ENCODE measurements around the gene PDILT. TPM values are rescaled to one million over a fixed set of nuclear protein-coding genes. Genes with fewer than 3 reads are reported as not detected.

Gene PDILT
- total and polyA plus RNA-seq, 2 experiments from 2014 or later, result not detected

GRCh38 chr16:20310421-20311395, 93.8 kb downstream of the PDILT start:
- Histone ChIP-seq H3K9me3 (ENCODE audit: low read depth) (no peaks in the 10 kb centered on the region), H3K36me3 (no peaks in the 10 kb centered on the region), H3K27ac (no peak overlapping the region), H3K4me1 (ENCODE audit: low read depth) (no peaks in the 10 kb centered on the region), H3K4me3 (no peak overlapping the region), H3K27me3 (no peaks in the 10 kb centered on the region)
- no peak for DNase-seq (ENCODE audit: low read depth in 1 of 2, low spot score in 1 of 2)
- TF ChIP-seq CTCF (IDR thresholded peaks at IDR 0.05; ENCODE audit: low read depth, low read length), result no peak

- no peak overlapping the region for H3K27ac ChIP-seq
- no peak for TF ChIP-seq CTCF (IDR thresholded peaks at IDR 0.05; ENCODE audit: low read depth, low read length)
- H3K4me3 ChIP-seq, result no peak overlapping the region
- no peak for DNase-seq (ENCODE audit: low read depth in 1 of 2, low spot score in 1 of 2)
- no peaks in the 10 kb centered on the region for H3K9me3 ChIP-seq (ENCODE audit: low read depth)
- H3K27me3 ChIP-seq, result no peaks in the 10 kb centered on the region
- H3K4me1 ChIP-seq (ENCODE audit: low read depth), result no peaks in the 10 kb centered on the region
- H3K36me3 ChIP-seq, result no peaks in the 10 kb centered on the region
Observed at GRCh38 chr16:20309786-20310185, 94.8 kb downstream of the PDILT start.

Other genes with a start within 250 kb of the PDILT start
- gene GP2, start 77.2 kb downstream of the PDILT start, total RNA-seq, result not detected in 2 replicates
- gene GP2, start 77.2 kb downstream of the PDILT start, polyA plus RNA-seq, result not detected in 2 replicates
- gene UMOD, start 52.0 kb downstream of the PDILT start, total RNA-seq, result not detected in 2 replicates
- gene UMOD, start 52.0 kb downstream of the PDILT start, polyA plus RNA-seq, result not detected in 2 replicates
- gene ACSM5, start 4.8 kb upstream of the PDILT start, total RNA-seq, result 0.25 TPM in 1 of 2 replicates, not detected in the other
- gene ACSM5, start 4.8 kb upstream of the PDILT start, polyA plus RNA-seq, result 0.16 TPM in 1 of 2 replicates, not detected in the other
- not detected in 2 replicates for gene ACSM2A, start 46.8 kb upstream of the PDILT start, total RNA-seq
- gene ACSM2A, start 46.8 kb upstream of the PDILT start, polyA plus RNA-seq, result not detected in 2 replicates
- gene ACSM2B, start 171.6 kb upstream of the PDILT start, total RNA-seq, result not detected in 2 replicates
- gene ACSM2B, start 171.6 kb upstream of the PDILT start, polyA plus RNA-seq, result not detected in 2 replicates